Measurements from ENCODE around the gene TSPO2. TPM values are rescaled to one million over a fixed set of nuclear protein-coding genes. Genes with fewer than 3 reads are reported as not detected.

Gene TSPO2
- total and polyA plus RNA-seq, 2 of the 13 experiments (the other 11 are each of a cell fraction or from before 2014, with no cell fraction given): 0.55 TPM; not detected in 1

- TF ChIP-seq, protein P1, sequence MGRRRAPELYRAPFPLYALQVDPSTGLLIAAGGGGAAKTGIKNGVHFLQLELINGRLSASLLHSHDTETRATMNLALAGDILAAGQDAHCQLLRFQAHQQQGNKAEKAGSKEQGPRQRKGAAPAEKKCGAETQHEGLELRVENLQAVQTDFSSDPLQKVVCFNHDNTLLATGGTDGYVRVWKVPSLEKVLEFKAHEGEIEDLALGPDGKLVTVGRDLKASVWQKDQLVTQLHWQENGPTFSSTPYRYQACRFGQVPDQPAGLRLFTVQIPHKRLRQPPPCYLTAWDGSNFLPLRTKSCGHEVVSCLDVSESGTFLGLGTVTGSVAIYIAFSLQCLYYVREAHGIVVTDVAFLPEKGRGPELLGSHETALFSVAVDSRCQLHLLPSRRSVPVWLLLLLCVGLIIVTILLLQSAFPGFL (CRISPR knock-in tag; IDR thresholded peaks at IDR 0.05): peak; percentile 95
- TF ChIP-seq ELF4 (CRISPR knock-in tag; IDR thresholded peaks at IDR 0.05; ENCODE audit: borderline replicate concordance) (no peak), ZNF891 (CRISPR knock-in tag; IDR thresholded peaks at IDR 0.05) (no peak; the same call in 1 of the 2 replicates), GPBP1L1 (CRISPR knock-in tag; IDR thresholded peaks at IDR 0.05) (no peak), ZNF678 (CRISPR knock-in tag; IDR thresholded peaks at IDR 0.05) (no peak), ZNF432 (CRISPR knock-in tag; IDR thresholded peaks at IDR 0.05; ENCODE audit: borderline replicate concordance) (no peak), XBP1 (CRISPR knock-in tag; IDR thresholded peaks at IDR 0.05) (peak; percentile 67; the same call in 1 of the 2 replicates), CHD2 (IDR thresholded peaks at IDR 0.05; ENCODE audit: low read depth, low read length) (peak; percentile 54; the same call in 1 of the 2 replicates), GABPA (IDR thresholded peaks at IDR 0.05; ENCODE audit: low read depth, low read length) (peak; percentile 55), GABPA (CRISPR knock-in tag; IDR thresholded peaks at IDR 0.05; ENCODE audit: low read depth) (peak; percentile 86), SALL2 (CRISPR knock-in tag; IDR thresholded peaks at IDR 0.05) (peak; percentile 79), NCOR1 (IDR thresholded peaks at IDR 0.05; ENCODE audit: borderline replicate concordance, low read length) (no peak), RXRB (CRISPR knock-in tag; IDR thresholded peaks at IDR 0.05; ENCODE audit: borderline replicate concordance) (no peak), ZNF230 (CRISPR knock-in tag; IDR thresholded peaks at IDR 0.05) (no peak), ZNF530 (CRISPR knock-in tag; IDR thresholded peaks at IDR 0.05; ENCODE audit: low read depth) (no peak), ZNF672 (CRISPR knock-in tag; IDR thresholded peaks at IDR 0.05) (no peak), ZNF709 (CRISPR knock-in tag; IDR thresholded peaks at IDR 0.05) (no peak; the same call in 1 of the 2 replicates)
- TF ChIP-seq, protein P2, sequence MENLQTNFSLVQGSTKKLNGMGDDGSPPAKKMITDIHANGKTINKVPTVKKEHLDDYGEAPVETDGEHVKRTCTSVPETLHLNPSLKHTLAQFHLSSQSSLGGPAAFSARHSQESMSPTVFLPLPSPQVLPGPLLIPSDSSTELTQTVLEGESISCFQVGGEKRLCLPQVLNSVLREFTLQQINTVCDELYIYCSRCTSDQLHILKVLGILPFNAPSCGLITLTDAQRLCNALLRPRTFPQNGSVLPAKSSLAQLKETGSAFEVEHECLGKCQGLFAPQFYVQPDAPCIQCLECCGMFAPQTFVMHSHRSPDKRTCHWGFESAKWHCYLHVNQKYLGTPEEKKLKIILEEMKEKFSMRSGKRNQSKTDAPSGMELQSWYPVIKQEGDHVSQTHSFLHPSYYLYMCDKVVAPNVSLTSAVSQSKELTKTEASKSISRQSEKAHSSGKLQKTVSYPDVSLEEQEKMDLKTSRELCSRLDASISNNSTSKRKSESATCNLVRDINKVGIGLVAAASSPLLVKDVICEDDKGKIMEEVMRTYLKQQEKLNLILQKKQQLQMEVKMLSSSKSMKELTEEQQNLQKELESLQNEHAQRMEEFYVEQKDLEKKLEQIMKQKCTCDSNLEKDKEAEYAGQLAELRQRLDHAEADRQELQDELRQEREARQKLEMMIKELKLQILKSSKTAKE (CRISPR knock-in tag; IDR thresholded peaks at IDR 0.05; ENCODE audit: borderline replicate concordance): no peak
- TF ChIP-seq, protein P3, sequence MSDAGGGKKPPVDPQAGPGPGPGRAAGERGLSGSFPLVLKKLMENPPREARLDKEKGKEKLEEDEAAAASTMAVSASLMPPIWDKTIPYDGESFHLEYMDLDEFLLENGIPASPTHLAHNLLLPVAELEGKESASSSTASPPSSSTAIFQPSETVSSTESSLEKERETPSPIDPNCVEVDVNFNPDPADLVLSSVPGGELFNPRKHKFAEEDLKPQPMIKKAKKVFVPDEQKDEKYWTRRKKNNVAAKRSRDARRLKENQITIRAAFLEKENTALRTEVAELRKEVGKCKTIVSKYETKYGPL (CRISPR knock-in tag; IDR thresholded peaks at IDR 0.05): no peak
- TF ChIP-seq, protein P4, sequence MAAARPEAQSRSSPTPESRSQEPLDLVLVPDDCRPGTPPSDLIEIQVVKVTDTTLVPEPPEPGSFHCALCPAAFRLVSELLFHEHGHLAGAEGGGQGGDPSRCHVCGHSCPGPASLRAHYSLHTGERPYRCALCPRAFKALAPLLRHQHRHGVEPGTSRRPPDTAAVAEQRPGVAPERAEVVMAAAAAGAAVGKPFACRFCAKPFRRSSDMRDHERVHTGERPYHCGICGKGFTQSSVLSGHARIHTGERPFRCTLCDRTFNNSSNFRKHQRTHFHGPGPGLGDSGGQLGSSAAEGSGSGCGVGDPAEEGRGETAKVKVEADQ (CRISPR knock-in tag; IDR thresholded peaks at IDR 0.05; ENCODE audit: borderline replicate concordance): no peak; the same call in 1 of the 2 replicates
Measured at GRCh38 chr6:41073203-41073967, 31.1 kb downstream of the TSPO2 start (continued).

All from HepG2 (cell line).